NCI-H1092 (cell line): Measurements from ENCODE around the gene SPATA2L.
A peak's percentile ranks its signal among the peaks of the same experiment; 100 is the strongest.

ENCODE experiments used
- DNase-seq: peaks from one replicate; lab custom pipeline; 2025; lab: John Stamatoyannopoulos, UW

SPATA2L gene

GRCh38 chr16:89701425-89702406 is at the start of gene SPATA2L:
SPATA2L (minus strand) TSS chr16:89701705; CDS start chr16:89701232, 473 bp downstream.
- DNase-seq, result peak; percentile 93

GRCh38 chr16:89749637-89750036 is 48.1 kb upstream of the SPATA2L start:
- DNase-seq, result no peak

DNA sequence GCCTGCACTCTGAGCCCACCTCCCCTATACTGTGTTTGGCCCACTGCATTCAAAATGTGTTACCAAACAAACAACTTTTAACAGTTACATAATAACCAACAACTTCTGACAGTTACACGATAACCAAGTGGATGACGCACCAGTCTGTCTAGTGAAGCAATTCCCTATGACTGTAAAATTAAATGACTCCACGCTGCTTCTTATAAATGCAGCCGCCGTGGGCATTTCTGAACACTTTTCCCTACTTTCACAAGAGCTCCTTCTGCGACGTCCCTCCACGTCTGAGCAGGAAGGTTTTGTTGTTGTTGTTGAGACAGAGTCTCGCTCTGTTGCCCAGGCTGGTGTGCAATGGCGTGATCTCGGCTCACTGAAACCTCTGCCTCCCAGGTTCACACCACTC is 47.4 kb upstream of the SPATA2L start:
- no peak for DNase-seq

GRCh38 chr16:89748076-89748475 is 46.6 kb upstream of the SPATA2L start:
- DNase-seq, result no peak

DNA sequence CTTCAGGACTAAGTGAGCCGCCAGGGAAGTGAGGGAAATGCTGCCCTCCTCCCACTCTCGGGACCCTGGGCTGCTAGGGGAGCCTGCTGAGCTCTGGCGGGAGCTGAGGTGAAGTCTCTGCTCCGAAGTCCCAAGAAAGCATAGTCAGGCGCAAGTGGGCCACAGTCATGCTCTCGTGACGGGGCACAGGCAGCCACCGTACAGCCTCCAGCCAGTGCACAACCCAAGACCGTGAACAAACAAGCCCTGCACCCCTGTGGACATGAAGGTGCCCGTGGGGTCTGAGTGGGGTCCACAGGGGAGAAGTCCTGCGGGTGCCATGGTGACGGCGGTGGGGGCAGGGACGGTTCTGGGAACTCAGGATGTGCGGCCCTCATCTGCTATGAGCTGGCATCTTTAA is 44.5 kb upstream of the SPATA2L start:
- no peak for DNase-seq

GRCh38 chr16:89744813-89745212 is 43.3 kb upstream of the SPATA2L start:
- DNase-seq, result no peak

DNA sequence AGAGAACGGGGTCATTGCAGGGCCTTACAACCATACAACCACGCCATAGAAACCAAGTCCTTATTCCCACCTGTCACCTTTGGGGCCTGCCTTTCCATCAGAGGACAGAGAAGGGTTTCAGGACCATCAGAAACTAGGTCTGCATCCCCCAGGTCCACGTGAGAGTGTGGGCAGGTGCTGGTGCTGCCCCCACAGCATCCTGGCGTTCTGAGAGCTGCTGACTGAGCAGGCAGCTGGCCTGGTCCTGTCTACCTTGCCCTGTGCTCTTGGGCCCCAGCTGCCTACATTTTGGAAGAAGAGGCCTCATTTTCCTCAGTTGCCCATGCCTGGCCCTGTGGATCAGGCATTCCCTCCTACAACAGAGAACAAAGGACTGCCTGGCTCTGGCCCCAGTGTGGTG is 41.4 kb upstream of the SPATA2L start:
- DNase-seq, result no peak

DNA sequence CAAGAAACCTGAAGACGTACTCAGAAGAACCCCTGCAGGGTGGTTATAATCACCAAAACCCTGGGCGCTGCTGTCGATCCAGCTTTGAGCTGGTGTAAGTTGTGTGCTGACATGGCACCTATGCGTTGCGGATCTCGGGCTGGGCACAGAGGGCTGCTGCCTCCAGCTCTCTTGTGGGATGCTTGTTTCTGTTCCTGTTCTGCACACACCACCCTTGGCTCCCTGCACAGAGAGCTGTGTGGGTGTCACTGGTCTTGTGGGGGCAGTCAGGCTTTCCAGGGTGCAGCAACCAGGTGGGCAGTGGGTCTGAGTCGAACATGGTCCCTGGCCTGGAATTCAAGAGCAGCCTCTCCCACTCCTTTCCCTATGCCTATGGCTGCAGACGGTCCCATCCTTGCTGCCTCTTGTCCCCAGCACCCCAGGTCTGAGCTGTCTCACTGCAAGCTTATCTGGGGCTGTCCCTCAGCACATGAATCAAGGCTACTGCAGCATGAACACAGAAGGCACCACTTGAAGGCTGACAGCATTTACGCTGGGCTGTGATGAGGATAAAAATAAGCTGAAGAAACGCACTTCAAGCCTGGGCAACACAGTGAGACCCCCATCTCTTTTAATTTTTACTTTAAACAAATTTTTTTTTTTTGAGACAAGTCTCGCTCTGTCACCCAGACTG is 40.0 kb upstream of the SPATA2L start:
- no peak for DNase-seq

DNA sequence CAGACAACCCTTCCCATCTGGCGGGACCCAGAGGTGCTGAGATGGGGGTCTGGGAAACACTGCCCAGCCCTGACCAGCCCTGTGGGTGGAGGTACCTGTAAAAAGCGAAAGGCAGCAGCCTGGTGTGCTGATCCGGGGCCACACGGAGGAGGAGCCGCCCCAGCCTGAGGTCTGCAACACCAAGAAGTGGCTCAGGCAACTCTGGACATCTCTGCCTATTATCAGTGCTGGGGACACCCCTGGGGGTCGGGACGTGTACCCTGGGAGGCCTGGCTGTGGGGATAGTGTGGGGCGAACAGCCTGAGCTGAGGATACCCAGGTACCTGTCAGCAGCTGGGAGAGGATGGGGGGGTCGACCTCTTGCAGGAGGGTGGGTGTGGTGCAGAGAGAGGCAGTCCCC is 37.9 kb upstream of the SPATA2L start:
- DNase-seq, result no peak

GRCh38 chr16:89738538-89739317 is 37.2 kb upstream of the SPATA2L start:
- DNase-seq, result no peak

DNA sequence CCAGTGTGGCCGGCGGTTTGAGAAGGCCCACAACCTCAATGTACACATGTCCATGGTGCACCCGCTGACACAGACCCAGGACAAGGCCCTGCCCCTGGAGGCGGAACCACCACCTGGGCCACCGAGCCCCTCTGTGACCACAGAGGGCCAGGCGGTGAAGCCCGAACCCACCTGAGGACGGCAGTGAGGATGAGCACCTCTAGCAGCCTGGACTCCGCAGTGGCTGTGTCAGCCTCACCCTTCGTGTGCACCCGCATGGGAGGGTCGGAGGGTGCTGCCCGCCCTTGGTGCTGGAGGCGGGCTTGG is 36.5 kb upstream of the SPATA2L start:
- no peak for DNase-seq

DNA sequence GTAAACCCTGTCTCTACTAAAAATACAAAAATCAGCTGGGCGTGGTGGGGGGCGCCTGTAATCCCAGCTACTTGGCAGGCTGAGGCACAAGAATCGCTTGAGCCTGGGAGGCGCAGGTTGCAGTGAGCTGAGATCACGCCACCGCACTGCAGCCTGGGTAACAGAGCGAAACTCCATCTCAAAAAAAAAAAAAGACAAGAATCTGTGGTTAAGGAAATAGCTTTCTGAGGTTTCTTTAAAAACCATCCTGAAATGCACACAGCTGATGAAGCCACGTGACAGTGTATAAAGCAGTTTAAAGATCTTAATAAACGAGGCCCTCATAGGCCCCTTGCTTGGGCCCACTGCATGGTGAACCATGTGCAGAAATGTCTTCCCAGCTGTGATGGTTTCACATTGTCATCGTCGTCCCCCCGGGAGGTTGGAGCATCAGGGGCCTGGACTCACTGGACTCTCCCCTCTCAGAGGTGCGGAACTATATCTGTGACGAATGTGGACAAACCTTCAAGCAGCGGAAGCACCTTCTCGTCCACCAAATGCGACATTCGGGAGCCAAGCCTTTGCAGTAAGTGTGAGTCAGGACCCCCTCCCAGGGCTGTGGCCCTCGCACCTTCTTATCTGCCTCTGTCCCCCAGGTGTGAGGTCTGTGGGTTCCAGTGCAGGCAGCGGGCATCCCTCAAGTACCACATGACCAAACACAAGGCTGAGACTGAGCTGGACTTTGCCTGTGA is 36.0 kb upstream of the SPATA2L start:
- no peak for DNase-seq

GRCh38 chr16:89736554-89736953 is 35.0 kb upstream of the SPATA2L start:
- no peak for DNase-seq

DNA sequence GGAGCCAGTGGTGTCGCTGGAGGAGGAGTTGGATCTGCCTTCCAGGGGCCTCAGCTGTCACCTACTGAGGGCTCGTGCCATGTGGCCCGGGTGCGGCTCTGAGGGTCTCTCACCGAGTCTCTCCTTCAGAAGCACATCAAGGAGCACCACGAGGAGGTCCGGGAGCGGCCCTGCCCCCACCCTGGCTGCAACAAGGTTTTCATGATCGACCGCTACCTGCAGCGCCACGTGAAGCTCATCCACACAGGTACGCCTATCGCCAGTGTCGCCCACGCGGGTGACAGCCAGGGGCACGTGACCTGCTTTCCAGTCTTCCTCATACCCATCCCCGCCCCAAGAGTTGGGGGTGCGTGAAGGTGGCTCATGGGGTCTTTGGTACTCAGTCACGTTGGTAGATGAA is 32.3 kb upstream of the SPATA2L start:
- DNase-seq, result no peak

DNA sequence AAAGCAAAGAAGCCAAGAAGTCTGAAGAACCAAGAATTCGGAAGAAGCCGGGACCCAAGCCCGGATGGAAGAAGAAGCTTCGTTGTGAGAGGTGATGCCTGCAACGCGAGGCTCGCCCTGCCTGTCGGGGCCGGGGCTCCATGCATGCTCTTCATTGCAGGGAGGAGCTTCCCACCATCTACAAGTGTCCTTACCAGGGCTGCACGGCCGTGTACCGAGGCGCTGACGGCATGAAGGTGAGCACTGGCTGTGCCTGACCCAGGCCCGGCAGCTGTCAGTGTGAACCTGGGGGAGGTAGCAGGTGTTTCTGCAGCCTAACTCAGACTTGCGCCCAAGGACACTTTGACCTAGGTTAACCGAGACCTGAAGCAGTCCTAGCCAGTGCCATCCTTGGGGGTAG is 31.8 kb upstream of the SPATA2L start:
- DNase-seq, result no peak

- DNase-seq, result no peak
Observed at GRCh38 chr16:89732918-89733242, 31.4 kb upstream of the SPATA2L start.

GRCh38 chr16:89732142-89732917 is 30.8 kb upstream of the SPATA2L start:
- no peak for DNase-seq

- DNase-seq, result no peak
Observed at GRCh38 chr16:89730610-89731234, 29.2 kb upstream of the SPATA2L start.

- DNase-seq, result no peak
Observed at GRCh38 chr16:89729863-89730593, 28.5 kb upstream of the SPATA2L start.

GRCh38 chr16:89729293-89729692 is 27.8 kb upstream of the SPATA2L start:
- DNase-seq, result no peak
